GM12891 (cell line): Measurements from ENCODE around the gene SLC11A2.

Experiments used
- POLR2A ChIP-seq: IDR thresholded peaks from 2 replicates; pipeline ENCODE4 v1.6.1; 2011; ENCODE audit warnings: low read depth, low read length, control low read depth
- TAF1 ChIP-seq: IDR thresholded peaks from 2 replicates; pipeline ENCODE4 v1.6.1; 2011; ENCODE audit warnings: low read depth, low read length, control low read depth

- TF ChIP-seq POLR2A (no peak), TAF1 (no peak)
Observed at GRCh38 chr12:50999093-50999492, 27.1 kb downstream of the SLC11A2 start.
